ENCODE results near the gene EGFLAM.

DNA sequence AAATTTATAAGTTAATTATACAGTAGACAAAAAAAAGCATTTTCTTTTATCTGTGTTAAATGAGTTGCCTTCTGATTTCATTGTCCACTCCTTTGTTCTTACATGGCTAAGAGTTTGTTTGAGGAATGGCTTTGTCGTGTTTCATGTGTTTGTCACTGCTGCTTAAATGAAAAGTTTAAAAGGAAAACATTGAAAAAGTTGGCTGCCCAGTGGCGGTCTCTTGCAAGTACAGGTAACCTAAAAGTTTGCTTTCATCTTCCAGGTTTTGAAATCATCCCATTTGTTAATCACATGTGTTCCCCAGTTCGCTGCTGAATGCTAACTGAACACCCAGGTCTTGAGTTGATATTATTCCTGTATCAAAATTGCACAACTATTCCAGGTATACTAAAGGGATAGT is 33.9 kb downstream of the EGFLAM start:
- no peak for TF ChIP-seq POLR2A (IDR thresholded peaks at IDR 0.05; ENCODE audit: low read depth, low read length)
- TF ChIP-seq, protein P1, sequence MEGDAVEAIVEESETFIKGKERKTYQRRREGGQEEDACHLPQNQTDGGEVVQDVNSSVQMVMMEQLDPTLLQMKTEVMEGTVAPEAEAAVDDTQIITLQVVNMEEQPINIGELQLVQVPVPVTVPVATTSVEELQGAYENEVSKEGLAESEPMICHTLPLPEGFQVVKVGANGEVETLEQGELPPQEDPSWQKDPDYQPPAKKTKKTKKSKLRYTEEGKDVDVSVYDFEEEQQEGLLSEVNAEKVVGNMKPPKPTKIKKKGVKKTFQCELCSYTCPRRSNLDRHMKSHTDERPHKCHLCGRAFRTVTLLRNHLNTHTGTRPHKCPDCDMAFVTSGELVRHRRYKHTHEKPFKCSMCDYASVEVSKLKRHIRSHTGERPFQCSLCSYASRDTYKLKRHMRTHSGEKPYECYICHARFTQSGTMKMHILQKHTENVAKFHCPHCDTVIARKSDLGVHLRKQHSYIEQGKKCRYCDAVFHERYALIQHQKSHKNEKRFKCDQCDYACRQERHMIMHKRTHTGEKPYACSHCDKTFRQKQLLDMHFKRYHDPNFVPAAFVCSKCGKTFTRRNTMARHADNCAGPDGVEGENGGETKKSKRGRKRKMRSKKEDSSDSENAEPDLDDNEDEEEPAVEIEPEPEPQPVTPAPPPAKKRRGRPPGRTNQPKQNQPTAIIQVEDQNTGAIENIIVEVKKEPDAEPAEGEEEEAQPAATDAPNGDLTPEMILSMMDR (conservative IDR thresholded peaks at IDR 0.05; ENCODE audit: low read depth, low read length), result no peak
- TF ChIP-seq BHLHE40 (IDR thresholded peaks at IDR 0.05; ENCODE audit: low read depth, low read length), result no peak

All from IMR-90 (cell line).